PC-9 (cell line): ENCODE results near the gene MAP7D2.

Experiments
- EZH2 ChIP-seq: fragments of 200-600 bp; sonication (generic); IDR thresholded peaks from 2 replicates; pipeline ENCODE4 v1.8.0; 2017; ENCODE audit warnings: antibody characterized with exemption, low read depth
- TF ChIP-seq, protein P1 (sequence below): fragments of 200-600 bp; sonication (generic); conservative IDR thresholded peaks from 2 replicates; pipeline ENCODE4 v1.6.1; 2017; ENCODE audit warnings: mixed run types, antibody characterized with exemption, mild to moderate bottlenecking, moderate library complexity

DNA sequence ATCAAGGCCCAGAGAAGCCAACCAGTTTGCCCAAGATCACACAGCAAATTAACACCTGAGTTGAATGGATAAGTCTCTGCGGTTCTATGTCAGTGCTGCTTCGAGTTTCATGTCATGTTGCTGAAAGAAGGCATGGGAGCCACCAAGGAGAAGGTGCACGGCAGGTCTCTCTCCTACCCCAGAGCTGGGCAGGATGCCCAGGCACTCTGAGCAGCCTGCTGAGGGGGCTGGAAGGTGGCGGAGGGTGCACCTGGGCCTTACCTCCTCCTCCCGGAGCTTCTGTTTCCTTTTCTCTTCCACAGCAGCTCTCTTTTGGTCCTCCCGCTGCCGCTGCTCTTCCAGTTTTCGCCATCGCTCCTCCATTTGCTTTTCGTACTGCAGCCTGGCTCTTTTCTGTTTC, 53.6 kb downstream of the MAP7D2 start:
- TF ChIP-seq, protein P1, sequence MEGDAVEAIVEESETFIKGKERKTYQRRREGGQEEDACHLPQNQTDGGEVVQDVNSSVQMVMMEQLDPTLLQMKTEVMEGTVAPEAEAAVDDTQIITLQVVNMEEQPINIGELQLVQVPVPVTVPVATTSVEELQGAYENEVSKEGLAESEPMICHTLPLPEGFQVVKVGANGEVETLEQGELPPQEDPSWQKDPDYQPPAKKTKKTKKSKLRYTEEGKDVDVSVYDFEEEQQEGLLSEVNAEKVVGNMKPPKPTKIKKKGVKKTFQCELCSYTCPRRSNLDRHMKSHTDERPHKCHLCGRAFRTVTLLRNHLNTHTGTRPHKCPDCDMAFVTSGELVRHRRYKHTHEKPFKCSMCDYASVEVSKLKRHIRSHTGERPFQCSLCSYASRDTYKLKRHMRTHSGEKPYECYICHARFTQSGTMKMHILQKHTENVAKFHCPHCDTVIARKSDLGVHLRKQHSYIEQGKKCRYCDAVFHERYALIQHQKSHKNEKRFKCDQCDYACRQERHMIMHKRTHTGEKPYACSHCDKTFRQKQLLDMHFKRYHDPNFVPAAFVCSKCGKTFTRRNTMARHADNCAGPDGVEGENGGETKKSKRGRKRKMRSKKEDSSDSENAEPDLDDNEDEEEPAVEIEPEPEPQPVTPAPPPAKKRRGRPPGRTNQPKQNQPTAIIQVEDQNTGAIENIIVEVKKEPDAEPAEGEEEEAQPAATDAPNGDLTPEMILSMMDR, result no peak
- TF ChIP-seq EZH2, result no peak
